HG03575 (cell line): ENCODE results near the gene VPS51.
"Not testable (repeated sequence)": the region's sequence is repeated elsewhere in the genome, so short reads cannot be mapped to it uniquely, and the experiment has no call there.

Experiments
- ATAC-seq: cut with Tn5 transposase; IDR thresholded peaks from one replicate; pipeline ENCODE4 v1.9.1; 2021; ENCODE audit not compliant: unreplicated experiment, insufficient number of reproducible peaks, low FRiP score; ENCODE audit errors: extremely low read depth

The VPS51 gene

DNA sequence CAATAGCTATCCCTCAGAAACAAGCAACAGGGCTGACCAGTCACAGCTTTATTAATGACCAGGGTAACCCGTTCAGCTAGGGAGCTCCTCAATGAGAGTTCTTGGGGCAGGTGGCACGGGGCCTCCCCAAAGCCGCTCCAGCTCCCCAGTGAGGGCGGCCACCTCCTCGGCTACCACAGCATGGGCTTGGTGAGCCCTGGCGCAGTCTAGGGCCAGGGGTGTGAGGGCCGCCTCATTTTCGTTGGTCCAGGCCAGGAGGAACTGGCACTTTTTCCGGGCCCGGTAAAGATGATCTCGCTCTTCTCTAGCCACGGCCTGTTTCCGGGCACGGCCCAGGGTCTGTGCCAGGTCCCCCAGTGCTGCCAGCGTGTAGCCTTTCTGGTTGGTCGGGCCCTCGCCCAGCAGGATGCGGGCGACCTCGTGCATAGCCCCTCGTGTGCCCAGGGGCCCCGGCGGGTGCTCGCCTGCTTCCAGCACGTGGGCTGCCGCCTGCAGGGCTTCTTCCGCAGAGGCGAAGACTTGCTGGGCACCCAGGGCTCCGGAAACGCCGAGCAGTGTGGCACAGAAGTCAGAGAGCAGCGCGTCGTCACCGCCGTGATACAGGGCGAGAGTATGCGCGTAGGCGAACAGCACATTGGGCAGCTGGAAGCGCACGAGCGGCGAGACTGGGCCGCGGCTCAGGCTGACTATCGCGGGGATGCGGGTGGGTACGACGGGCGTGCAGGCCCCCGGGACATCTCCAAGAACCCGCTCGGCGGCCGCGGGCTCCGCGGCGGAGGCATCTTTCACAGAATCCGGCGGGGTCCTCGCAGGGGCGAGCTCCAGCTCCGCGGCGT is 20.6 kb downstream of the VPS51 start:
- no peak for ATAC-seq

DNA sequence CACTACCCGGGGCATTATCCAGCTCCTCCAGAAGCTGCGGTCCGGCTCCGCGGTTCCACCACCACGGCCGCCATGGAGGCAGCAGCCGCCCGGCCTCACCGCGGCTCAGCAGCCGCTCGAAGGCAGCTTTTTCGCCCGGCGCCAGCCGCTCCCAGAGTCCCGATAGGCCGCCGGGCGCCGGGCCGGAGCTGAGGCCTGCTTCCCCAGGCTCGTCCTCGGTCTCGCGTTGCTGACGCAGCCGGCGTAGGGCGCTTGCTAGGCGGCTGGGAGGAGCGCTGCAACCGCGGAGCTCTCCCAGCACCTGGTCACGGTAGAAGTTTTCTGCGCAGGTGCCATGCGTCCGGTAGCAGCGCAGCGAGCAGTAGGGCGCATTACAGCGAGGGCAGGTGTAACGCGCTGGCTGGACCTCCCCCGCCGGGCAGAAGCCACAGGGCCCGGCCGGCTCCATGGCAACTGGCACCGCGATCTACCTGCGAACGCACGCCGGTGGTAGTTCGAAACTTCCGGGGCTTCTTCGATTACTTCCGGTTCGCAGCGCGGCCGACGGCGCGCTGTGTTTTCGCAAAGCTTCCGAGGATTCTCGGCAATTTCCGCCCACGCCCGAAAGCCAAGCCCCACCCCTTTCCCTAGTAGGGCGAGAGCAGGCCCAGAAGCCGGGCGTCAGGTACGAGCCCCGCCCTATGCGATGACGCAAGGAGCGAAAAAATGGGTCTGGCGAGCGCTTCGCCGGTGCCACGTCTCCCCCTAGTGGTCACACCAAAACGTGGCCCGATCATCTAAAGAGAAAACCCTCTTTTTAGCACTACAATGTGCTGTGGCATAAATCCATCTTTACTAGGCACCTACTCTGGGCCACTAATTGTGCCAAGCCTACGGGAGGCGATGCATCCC is 21.4 kb downstream of the VPS51 start, which contains the start of gene ZNHIT2:
ZNHIT2 (minus strand) TSS at position 496 of the 891 bp plus-strand sequence; CDS start at position 448, 48 bp downstream.
- ATAC-seq = peak; percentile 31

DNA sequence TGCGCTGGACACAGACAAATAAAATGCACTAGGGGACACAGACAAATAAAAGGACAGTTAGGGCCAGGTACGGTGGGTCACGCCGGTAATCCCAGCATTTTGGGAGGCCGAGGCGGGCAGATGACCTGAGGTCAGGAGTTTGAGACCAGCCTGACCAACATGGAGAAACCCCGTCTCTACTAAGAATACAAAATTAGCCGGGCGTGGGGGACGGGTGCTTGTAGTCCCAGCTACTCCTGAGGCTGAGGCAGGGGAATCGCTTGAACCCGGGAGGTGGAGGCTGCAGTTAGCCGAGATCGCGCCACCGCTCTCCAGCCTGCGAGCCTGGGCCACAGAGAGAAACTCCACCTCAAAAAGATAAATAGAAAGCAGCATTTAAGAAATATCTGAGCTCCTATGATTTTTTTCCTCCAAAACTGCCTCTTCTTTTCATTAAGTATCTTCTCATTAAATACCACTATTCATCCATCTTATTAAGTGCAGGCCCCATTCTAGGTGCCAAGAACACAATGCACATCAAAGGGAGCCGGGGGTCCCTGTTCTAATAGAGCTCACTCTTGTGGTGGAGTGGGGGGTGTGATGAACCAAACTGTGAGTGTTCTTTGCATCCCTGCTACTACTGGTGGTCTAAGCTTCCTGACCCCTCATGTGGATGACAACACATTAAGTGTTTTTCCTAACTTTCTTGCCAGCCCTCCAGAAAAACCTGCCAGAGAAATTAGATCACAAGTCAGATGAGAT is 22.3 kb downstream of the VPS51 start:
- no peak for ATAC-seq

DNA sequence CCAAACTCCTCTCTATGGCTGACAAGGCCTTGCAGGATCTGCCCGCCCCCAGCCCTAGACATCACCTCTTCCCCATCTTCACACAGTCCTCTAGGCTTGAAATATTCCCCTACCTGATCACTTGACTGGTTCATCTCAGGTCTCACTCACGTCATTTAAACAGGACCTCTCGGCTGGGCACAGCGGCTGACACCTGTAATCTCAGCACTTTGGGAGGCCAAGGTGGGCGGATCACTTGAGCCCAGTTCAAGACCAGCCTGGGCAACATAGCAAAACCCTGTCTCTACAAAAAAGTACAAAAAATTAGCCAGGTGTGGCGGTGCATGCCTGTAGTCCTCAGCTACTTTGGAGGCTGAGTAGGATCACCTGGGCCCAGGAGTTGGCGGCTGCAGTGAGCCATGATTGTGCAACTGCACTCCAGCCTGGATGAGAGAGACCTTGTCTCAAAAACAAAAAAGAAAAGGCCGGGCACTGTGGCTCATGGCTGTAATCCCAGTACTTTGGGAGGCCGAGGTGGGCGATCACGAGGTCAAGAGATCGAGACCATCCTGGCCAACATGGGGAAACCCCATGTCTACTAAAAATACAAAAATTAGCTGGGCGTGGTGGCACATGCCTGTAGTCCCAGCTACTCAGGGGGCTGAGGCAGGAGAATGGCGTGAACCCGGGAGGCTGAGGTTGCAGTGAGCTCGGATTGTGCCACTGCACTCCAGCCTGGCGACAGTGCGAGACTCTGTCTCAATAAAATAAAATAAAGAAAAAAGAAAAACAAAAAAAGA is 23.1 kb downstream of the VPS51 start:
- ATAC-seq = not testable (repeated sequence)

DNA sequence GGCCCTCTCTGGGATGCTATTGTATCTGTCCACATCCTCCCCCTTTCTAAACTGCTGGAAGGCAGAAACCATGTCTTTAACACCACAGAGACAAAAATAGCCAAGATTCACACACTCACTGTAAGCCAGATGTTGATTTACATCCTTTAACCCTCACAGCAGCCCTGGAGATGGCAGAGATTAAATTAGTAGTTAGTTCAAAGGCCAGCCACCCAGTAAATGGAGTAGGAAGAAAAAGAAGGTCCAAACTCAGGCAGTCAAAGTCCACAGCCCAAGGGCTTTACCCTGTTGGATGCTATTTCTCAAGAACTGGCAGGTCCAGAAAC is 23.6 kb downstream of the VPS51 start:
- no peak for ATAC-seq

DNA sequence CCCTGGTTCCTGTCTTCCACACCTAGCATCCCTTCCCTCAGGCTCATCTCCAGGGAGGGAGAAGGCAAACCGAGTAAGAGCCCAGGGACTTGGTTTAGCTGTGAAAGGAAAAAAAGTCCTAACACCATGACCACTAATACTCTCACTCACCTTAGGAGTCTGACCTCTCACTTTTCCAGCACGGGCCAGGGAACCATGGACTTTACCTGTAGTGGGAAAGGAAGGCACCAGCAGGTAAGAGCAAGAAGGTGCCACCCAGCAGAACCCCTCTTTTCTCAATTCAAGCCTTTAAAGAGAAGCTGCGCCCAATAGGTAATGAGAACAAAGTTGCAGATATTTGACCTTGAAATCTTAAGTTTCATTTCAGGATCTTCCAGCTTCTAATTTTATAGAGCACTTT is 24.8 kb downstream of the VPS51 start:
- no peak for ATAC-seq

DNA sequence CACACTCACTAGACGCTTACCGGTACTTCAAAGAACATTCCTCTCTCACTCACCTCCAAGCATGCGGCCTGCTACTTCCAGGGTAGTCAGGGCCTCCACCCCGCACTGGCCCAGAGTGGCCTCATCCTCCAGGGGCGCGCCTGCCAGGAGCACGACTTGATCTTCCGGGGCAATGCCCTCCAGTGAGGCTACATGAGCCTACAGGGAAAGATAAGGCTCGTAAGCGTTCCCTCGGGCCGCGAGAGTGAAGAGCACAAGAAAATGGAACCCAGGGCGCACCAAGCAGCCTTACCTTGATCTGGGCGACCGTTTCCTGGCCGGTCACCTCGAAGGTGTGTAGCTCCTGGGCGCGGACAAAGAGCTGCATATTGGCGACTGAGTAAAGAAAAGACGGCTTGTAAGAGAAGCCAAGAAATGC is 25.4 kb downstream of the VPS51 start:
- ATAC-seq = no peak

DNA sequence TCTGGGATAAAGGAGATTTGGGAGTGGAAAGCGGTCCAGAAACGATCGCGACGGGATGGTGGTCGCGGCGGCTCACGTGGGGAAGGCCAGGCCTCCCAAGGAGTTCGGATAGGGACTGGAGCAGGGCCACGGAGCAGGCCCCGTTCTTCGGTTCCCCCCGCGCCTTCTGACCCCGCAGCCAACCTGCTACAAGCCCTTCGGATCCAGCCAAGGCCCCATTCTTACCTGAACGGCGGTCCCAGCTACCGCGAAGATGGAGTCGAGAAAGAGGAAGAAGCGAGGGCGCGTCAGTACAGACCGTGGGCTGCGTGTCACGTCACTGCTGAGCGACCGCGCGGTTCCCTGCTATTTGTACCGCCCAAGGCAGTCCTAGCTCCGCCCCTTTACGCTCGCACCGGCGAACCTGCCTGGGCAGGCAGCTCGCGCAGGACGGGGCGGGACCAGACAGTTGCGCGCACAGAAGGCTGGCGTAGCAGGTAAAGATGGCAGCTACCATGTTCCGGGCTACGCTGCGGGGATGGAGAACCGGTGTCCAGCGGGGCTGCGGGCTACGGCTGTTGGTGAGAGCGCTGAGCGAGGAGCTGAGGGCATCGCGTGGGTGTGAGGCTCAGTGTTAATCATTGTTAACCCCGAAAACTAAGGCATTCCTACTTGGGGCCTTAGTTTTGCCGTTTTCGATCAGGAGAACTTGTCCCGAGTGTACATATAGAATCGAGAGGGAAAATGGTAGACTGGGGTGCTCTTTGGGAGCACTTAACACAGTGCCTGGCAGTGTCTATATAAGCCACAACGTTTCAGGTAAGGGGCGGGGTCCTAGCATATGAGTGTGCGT is 26.1 kb downstream of the VPS51 start, which contains the start of the genes FAU and MRPL49:
FAU (minus strand) TSS at position 270 of the 832 bp plus-strand sequence. CDS start 321 bp downstream, outside the sequence.
MRPL49 (plus strand) TSS at position 457 of the 832 bp plus-strand sequence; CDS start at position 483, 26 bp downstream.
- ATAC-seq = no peak

DNA sequence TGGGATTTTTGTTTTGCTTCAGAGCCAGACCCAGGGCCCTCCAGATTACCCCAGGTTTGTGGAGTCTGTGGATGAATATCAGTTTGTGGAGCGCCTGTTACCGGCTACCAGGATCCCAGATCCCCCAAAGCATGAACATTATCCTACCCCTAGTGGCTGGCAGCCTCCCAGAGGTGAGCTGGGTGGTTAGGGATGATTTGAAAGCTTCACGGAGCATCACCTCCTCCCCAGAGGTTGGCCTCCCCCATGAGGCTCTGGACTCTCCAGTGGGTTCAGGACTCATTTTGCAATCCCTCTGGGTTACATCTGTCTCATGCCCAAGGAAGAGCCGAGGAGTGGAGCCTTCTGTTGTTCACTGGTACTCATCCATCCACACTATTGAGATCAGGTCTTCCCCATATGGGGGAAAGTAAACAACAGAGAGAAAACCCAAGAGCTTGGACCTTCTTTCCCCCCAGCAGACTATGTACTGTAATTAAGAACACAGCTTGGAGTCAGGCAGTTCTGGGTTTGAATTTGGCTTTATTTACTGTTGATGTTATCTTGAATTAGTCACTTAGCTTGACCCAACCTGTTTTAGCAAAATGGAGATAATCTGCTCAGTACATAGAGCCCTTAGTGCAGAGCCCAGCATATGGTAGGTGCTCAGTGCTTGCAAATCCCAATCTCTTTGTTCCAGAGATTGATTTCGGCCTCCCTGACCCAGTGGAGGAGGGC is 28.6 kb downstream of the VPS51 start:
- ATAC-seq = no peak

DNA sequence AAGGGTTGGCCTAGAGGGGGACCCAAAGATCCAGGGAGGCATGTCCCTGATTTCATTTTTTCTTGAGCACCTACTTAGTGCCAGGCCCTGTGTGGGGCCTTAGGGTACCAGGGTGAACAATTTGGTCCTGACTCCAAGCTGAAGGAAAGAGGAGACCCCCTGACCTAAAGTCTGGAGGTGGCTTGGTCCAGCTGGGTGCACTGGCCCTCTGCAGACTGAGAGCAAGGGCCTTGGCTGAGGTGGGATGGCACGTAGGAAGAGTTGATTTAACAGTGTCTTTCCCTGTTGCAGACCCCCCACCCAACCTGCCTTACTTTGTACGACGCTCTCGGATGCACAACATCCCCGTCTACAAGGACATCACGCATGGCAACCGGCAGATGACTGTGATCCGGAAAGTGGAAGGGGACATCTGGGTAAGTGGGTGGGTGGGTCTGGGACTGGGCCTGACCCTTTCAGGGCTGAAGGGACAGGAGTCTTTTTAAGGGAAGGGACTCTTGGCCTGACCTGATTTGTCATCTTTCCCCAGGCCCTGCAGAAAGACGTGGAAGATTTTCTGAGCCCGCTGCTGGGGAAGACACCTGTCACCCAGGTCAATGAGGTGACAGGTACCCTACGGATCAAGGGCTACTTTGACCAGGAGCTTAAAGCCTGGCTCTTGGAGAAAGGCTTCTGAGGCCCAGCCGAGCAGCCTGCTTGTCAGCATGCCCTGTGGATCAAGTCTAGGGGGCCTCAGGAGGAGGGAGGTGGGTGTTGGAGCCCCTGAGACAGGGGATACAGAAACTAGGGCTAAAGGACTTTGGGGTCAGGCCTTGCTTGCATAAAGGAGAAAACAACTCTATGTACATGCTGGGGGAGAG is 29.4 kb downstream of the VPS51 start:
- ATAC-seq = no peak

DNA sequence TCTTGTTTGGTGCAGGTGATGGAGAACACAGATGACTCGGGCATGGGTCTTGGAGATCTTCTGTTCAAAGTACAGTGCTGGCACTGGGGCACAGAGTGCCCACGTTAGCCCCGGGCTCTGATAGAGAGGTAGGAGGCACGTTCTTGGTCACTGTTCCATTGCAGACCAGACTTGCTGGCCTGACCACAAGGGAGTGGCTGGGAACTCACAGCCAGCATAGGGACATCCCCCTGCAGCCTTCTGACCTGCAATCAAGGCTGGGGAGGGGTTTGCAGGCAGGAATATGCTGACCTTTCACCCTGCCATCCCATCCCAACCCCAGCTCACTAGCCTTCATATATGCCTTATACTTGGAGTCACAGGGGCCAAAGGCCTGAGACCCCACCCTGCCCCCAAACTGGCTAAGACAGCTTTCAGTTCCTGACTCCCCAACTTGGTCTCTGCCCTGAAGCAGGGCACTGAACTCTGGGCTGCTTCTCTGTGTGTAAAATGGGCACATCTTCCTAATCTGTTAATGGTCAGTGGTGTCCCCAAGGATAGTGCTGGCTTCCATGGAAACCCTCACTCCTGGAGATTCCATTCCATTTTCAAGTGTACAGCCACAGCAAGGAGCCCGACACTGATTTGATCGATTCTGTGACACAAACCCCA is 30.7 kb downstream of the VPS51 start:
- no peak for ATAC-seq

DNA sequence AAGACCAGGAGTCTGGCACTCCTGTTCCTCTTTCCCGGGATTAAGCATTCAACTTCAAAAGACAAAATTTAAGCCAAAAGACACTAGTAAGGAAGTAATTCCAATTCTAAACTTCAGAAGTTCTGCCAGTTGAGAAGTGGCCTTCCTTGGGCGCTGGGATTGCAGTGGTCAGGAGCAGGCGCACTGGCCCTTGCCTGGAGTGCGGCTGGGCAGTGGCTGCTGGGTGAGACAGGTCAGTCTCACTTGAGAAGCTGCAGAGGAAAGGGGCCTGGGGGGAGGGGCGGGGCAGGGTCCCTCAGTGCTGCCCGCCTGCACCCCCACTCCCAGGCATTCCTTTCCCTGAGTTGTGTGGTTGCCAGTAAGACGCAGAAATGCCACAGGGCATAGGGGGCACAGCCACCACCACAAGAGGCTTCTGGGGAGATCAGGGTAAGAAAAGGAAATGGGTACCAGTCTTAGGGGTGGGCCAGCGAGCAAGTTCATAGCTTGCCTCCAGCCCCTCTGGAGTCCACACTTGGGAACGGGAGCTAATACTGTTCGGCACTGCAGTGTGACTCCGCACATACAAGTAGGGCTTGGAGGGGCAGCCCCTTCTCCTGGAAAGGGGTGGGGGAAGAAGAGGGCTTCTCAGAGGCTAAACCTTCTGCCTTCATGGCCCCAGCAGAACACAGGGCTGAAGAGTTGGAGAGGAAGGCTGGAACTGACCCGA is 31.6 kb downstream of the VPS51 start:
- no peak for ATAC-seq

DNA sequence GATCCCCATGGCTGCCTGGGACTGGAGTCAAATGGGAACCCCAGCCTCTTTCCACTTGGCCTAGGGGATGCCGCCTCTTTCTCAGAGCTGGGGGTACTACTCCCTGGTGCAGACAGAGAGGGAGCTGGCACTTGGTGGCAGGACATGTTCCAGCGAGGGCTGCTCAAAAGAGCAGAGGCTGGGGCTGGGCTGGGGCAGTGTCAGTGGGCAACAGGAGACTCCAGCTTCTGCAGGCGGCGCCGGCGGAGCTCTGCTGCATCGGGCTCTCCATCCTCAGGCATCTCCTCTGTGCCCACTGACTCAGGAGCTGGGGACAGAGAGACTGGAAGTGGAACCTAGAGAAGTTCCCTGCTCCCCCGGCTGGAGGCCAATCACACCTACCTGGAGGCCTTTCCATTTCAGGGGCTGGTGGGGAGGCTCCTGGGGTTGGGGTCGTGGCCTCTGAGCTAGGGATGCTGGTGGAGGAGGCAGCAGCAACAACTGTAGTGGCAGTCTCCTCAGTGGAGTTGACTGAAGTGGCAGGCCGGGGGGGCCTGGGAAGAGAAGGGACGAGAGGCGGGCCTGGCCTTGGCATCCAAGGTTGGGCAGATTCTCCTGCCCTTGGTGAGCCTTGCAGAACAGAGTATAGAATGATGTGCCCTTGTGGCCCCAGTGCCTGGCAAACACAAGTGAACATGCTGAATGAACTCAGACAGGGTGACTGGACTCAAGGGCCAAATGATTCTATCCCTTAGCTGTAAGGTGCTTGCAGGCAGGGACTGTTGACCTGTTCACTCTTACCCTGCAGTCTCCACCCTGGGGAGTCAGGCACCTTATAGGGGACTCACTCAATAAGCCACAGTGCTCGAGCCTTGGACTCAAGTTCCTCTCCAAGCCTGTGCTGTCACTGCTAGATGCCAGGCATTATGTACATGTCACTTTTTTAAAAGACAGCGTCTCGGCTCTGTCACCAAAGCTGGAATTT is 32.5 kb downstream of the VPS51 start:
- no peak for ATAC-seq
